ENCODE measurements around the gene AURKA.

AURKA gene

GRCh38 chr20:56324806-56325205, 67.2 kb downstream of the AURKA start:
- H3K4me1 ChIP-seq (ENCODE audit: insufficient read depth, low read length, severe bottlenecking) = no peaks in the 10 kb centered on the region
- H3K9me2 ChIP-seq (ENCODE audit: low read depth, low read length) = no peaks in the 10 kb centered on the region
- H3K9ac ChIP-seq (ENCODE audit: low read length) = no peak overlapping the region
- H3K36me3 ChIP-seq (ENCODE audit: insufficient read depth, low read length) = no peaks in the 10 kb centered on the region
- no peak overlapping the region for H3K4me2 ChIP-seq (ENCODE audit: low read length)
- no peak overlapping the region for H3K4me3 ChIP-seq (ENCODE audit: low read depth, low read length, poor library complexity, severe bottlenecking)
- no peaks in the 10 kb centered on the region for H4K20me1 ChIP-seq (ENCODE audit: insufficient read depth, low read length)
- no peak overlapping the region for H2AFZ ChIP-seq (ENCODE audit: low read length)
- no peak for TF ChIP-seq EZH2 (IDR thresholded peaks at IDR 0.05; ENCODE audit: borderline replicate concordance, low read length)
- TF ChIP-seq CTCF (IDR thresholded peaks at IDR 0.05; ENCODE audit: low read length) = no peak
- H3K27ac ChIP-seq (ENCODE audit: low read depth, low read length, poor library complexity, severe bottlenecking) = no peak overlapping the region
- no peaks in the 10 kb centered on the region for H3K9me3 ChIP-seq (ENCODE audit: low read length)
- H3K27me3 ChIP-seq (ENCODE audit: insufficient read depth, low read length) = no peaks in the 10 kb centered on the region; the same call in 1 of the 2 replicates
- H3K79me2 ChIP-seq (ENCODE audit: insufficient read depth, low read length) = no peaks in the 10 kb centered on the region
- H3F3A ChIP-seq (ENCODE audit: insufficient read depth, low read length) = no peaks in the 10 kb centered on the region

GRCh38 chr20:56323656-56324055, 68.4 kb downstream of the AURKA start:
- Histone ChIP-seq H3K27me3 (ENCODE audit: insufficient read depth, low read length) (no peaks in the 10 kb centered on the region; the same call in 1 of the 2 replicates), H3K9ac (ENCODE audit: low read length) (no peak overlapping the region), H3F3A (ENCODE audit: insufficient read depth, low read length) (no peaks in the 10 kb centered on the region), H3K4me1 (ENCODE audit: insufficient read depth, low read length, severe bottlenecking) (no peaks in the 10 kb centered on the region), H4K20me1 (ENCODE audit: insufficient read depth, low read length) (no peaks in the 10 kb centered on the region), H3K9me2 (ENCODE audit: low read depth, low read length) (no peaks in the 10 kb centered on the region), H2AFZ (ENCODE audit: low read length) (no peak overlapping the region), H3K79me2 (ENCODE audit: insufficient read depth, low read length) (no peaks in the 10 kb centered on the region), H3K27ac (ENCODE audit: low read depth, low read length, poor library complexity, severe bottlenecking) (no peak overlapping the region), H3K4me3 (ENCODE audit: low read depth, low read length, poor library complexity, severe bottlenecking) (no peak overlapping the region), H3K4me2 (ENCODE audit: low read length) (no peak overlapping the region), H3K9me3 (ENCODE audit: low read length) (no peaks in the 10 kb centered on the region), H3K36me3 (ENCODE audit: insufficient read depth, low read length) (no peaks in the 10 kb centered on the region)
- TF ChIP-seq CTCF (IDR thresholded peaks at IDR 0.05; ENCODE audit: low read length) (no peak), EZH2 (IDR thresholded peaks at IDR 0.05; ENCODE audit: borderline replicate concordance, low read length) (no peak)

- H2AFZ ChIP-seq (ENCODE audit: low read length) = no peak overlapping the region
Measured at GRCh38 chr20:56323206-56323605, 68.8 kb downstream of the AURKA start.

More at GRCh38 chr20:56323206-56323605, 68.8 kb downstream of the AURKA start:
- Histone ChIP-seq H3K9me3 (ENCODE audit: low read length) (no peaks in the 10 kb centered on the region), H3K27ac (ENCODE audit: low read depth, low read length, poor library complexity, severe bottlenecking) (no peak overlapping the region), H3F3A (ENCODE audit: insufficient read depth, low read length) (no peaks in the 10 kb centered on the region), H3K4me3 (ENCODE audit: low read depth, low read length, poor library complexity, severe bottlenecking) (no peak overlapping the region), H4K20me1 (ENCODE audit: insufficient read depth, low read length) (no peaks in the 10 kb centered on the region), H3K9me2 (ENCODE audit: low read depth, low read length) (no peaks in the 10 kb centered on the region), H3K79me2 (ENCODE audit: insufficient read depth, low read length) (no peaks in the 10 kb centered on the region), H3K27me3 (ENCODE audit: insufficient read depth, low read length) (no peaks in the 10 kb centered on the region; the same call in 1 of the 2 replicates), H3K4me2 (ENCODE audit: low read length) (no peak overlapping the region), H3K9ac (ENCODE audit: low read length) (no peak overlapping the region), H3K36me3 (ENCODE audit: insufficient read depth, low read length) (no peaks in the 10 kb centered on the region), H3K4me1 (ENCODE audit: insufficient read depth, low read length, severe bottlenecking) (no peaks in the 10 kb centered on the region)
- no peak for TF ChIP-seq EZH2 (IDR thresholded peaks at IDR 0.05; ENCODE audit: borderline replicate concordance, low read length)
- no peak for TF ChIP-seq CTCF (IDR thresholded peaks at IDR 0.05; ENCODE audit: low read length)

Data from OCI-LY1 (cell line).